ENCODE measurements around the gene SASH1.
A peak's percentile ranks its signal among the peaks of the same experiment; 100 is the strongest.

SASH1 gene

GRCh38 chr6:148491638-148492251 is 149.1 kb downstream of the SASH1 start:
- CTCF ChIA-PET: no interaction called here

GRCh38 chr6:148492654-148493290 is 150.1 kb downstream of the SASH1 start:
- DNase-seq (ENCODE audit: extremely low spot score): no peak
- ChIA-PET CTCF (no interaction called here), POLR2A (no interaction called here)
- no peak for TF ChIP-seq SP1 (IDR thresholded peaks at IDR 0.05)
- no peak for TF ChIP-seq ZNF384 (IDR thresholded peaks at IDR 0.05)
- TF ChIP-seq ARNT (IDR thresholded peaks at IDR 0.05): no peak
- no peak for TF ChIP-seq L3MBTL2 (conservative IDR thresholded peaks at IDR 0.05)
- TF ChIP-seq PKNOX1 (IDR thresholded peaks at IDR 0.05): no peak
- no peak for TF ChIP-seq SUZ12 (IDR thresholded peaks at IDR 0.05)
- TF ChIP-seq CTBP1 (IDR thresholded peaks at IDR 0.05; ENCODE audit: borderline replicate concordance): no peak
- TF ChIP-seq FOXA1 (IDR thresholded peaks at IDR 0.05): no peak
- no peak for TF ChIP-seq BHLHE40 (IDR thresholded peaks at IDR 0.05; ENCODE audit: borderline replicate concordance)
- TF ChIP-seq FOXM1 (IDR thresholded peaks at IDR 0.05; ENCODE audit: borderline replicate concordance): no peak
- no peak for TF ChIP-seq FOXK2 (IDR thresholded peaks at IDR 0.05)
- TF ChIP-seq TARDBP (IDR thresholded peaks at IDR 0.05): no peak
- no peak for TF ChIP-seq HDGF (IDR thresholded peaks at IDR 0.05; ENCODE audit: borderline replicate concordance)
- TF ChIP-seq NFRKB (IDR thresholded peaks at IDR 0.05): no peak
- no peak for TF ChIP-seq ELF4 (IDR thresholded peaks at IDR 0.05)
- no peak for TF ChIP-seq LEF1 (IDR thresholded peaks at IDR 0.05; ENCODE audit: borderline replicate concordance)

More at GRCh38 chr6:148491638-148492251, 149.1 kb downstream of the SASH1 start:
- no peak for DNase-seq (ENCODE audit: extremely low spot score)
- POLR2A ChIA-PET: no interaction called here
- peak; percentile 4; the same call in 1 of the 2 replicates for TF ChIP-seq PKNOX1 (IDR thresholded peaks at IDR 0.05)
- no peak for TF ChIP-seq ELF4 (IDR thresholded peaks at IDR 0.05)

GRCh38 chr6:148493424-148493823 is 150.8 kb downstream of the SASH1 start:
- ChIA-PET POLR2A (no interaction called here), CTCF (no interaction called here)
- TF ChIP-seq FOXK2 (IDR thresholded peaks at IDR 0.05): no peak
- no peak for TF ChIP-seq BHLHE40 (IDR thresholded peaks at IDR 0.05; ENCODE audit: borderline replicate concordance)
- no peak for TF ChIP-seq L3MBTL2 (conservative IDR thresholded peaks at IDR 0.05)
- TF ChIP-seq ELF4 (IDR thresholded peaks at IDR 0.05): no peak
- no peak for TF ChIP-seq TARDBP (IDR thresholded peaks at IDR 0.05)
- no peak for TF ChIP-seq ARNT (IDR thresholded peaks at IDR 0.05)
- no peak for TF ChIP-seq FOXM1 (IDR thresholded peaks at IDR 0.05; ENCODE audit: borderline replicate concordance)
- TF ChIP-seq PKNOX1 (IDR thresholded peaks at IDR 0.05): no peak
- DNase-seq (ENCODE audit: extremely low spot score): no peak

- no peak for DNase-seq (ENCODE audit: extremely low spot score)
- TF ChIP-seq ARNT (IDR thresholded peaks at IDR 0.05) (no peak), ELF4 (IDR thresholded peaks at IDR 0.05) (no peak), LEF1 (IDR thresholded peaks at IDR 0.05; ENCODE audit: borderline replicate concordance) (no peak), L3MBTL2 (conservative IDR thresholded peaks at IDR 0.05) (no peak), FOXM1 (IDR thresholded peaks at IDR 0.05; ENCODE audit: borderline replicate concordance) (no peak), TARDBP (IDR thresholded peaks at IDR 0.05) (no peak), SUZ12 (IDR thresholded peaks at IDR 0.05) (no peak), CTBP1 (IDR thresholded peaks at IDR 0.05; ENCODE audit: borderline replicate concordance) (no peak), FOXA1 (IDR thresholded peaks at IDR 0.05) (no peak), BHLHE40 (IDR thresholded peaks at IDR 0.05; ENCODE audit: borderline replicate concordance) (no peak), NFRKB (IDR thresholded peaks at IDR 0.05) (no peak), ZNF384 (IDR thresholded peaks at IDR 0.05) (no peak), HDGF (IDR thresholded peaks at IDR 0.05; ENCODE audit: borderline replicate concordance) (no peak), FOXK2 (IDR thresholded peaks at IDR 0.05) (no peak), PKNOX1 (IDR thresholded peaks at IDR 0.05) (no peak)
- CTCF ChIA-PET: no interaction called here
- POLR2A ChIA-PET: no interaction called here
Observed at GRCh38 chr6:148494226-148494625, 151.6 kb downstream of the SASH1 start.

- POLR2A ChIA-PET: no interaction called here
Observed at GRCh38 chr6:148495029-148495428, 152.4 kb downstream of the SASH1 start.

GRCh38 chr6:148497257-148497656 is 154.6 kb downstream of the SASH1 start:
- TF ChIP-seq FOXA1 (IDR thresholded peaks at IDR 0.05): no peak
- no peak for TF ChIP-seq TARDBP (IDR thresholded peaks at IDR 0.05)
- no peak for TF ChIP-seq L3MBTL2 (conservative IDR thresholded peaks at IDR 0.05)
- no peak for TF ChIP-seq ZNF384 (IDR thresholded peaks at IDR 0.05)
- TF ChIP-seq CTBP1 (IDR thresholded peaks at IDR 0.05; ENCODE audit: borderline replicate concordance): no peak
- TF ChIP-seq SP1 (IDR thresholded peaks at IDR 0.05): no peak
- no peak for TF ChIP-seq FOXM1 (IDR thresholded peaks at IDR 0.05; ENCODE audit: borderline replicate concordance)
- no peak for TF ChIP-seq ARNT (IDR thresholded peaks at IDR 0.05)
- TF ChIP-seq ELF4 (IDR thresholded peaks at IDR 0.05): no peak
- ChIA-PET CTCF (no interaction called here), POLR2A (no interaction called here)
- DNase-seq (ENCODE audit: extremely low spot score): no peak

More at GRCh38 chr6:148495029-148495428, 152.4 kb downstream of the SASH1 start:
- CTCF ChIA-PET: interaction anchor here (0.5 kb wide), 1 partner anchor 31 kb away, joined by 3 read pairs; no protein-coding TSS in a partner anchor
- TF ChIP-seq FOXA1 (IDR thresholded peaks at IDR 0.05) (no peak), ZNF384 (IDR thresholded peaks at IDR 0.05) (no peak), FOXK2 (IDR thresholded peaks at IDR 0.05) (no peak), SUZ12 (IDR thresholded peaks at IDR 0.05) (no peak)
- DNase-seq (ENCODE audit: extremely low spot score): no peak
